ENCODE data around the gene MRPS26.

DNA sequence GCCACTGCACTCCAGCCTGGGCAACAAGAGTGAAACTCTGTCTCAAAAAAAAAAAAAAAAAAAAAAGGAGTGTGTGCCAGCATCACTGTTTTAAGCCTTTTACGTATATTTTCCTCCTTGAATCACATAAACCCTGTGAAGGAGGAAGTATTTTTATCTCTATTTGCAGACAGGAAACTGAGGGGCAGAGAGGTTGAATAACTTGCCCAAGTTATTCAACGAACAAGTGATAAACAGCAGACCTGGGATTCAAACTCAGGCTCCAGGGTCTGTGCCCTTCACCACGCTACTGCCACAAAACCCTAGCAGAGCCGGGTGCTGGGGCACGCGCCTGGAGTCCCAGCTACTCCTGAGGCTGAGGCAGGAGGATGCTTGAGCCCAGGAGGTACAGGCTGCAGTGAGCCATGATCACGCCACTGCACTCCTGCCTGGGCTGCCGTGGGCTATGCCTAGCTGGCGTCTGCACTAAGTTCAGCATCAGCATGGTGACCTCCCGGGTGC is 48.1 kb downstream of the MRPS26 start:
- no peak for TF ChIP-seq POLR2AphosphoS5 (IDR thresholded peaks at IDR 0.05)
- TF ChIP-seq CTCF (IDR thresholded peaks at IDR 0.05): no peak
